Measurements from ENCODE around the gene SIN3A. TPM values are rescaled to one million over a fixed set of nuclear protein-coding genes. Genes with fewer than 3 reads are reported as not detected.
A peak's percentile ranks its signal among the peaks of the same experiment; 100 is the strongest.
"Not testable (repeated sequence)": the region's sequence is repeated elsewhere in the genome, so short reads cannot be mapped to it uniquely, and the experiment has no call there.

The SIN3A gene
- total and polyA plus RNA-seq, 10 donors: 8.2 to 90.2 (median 79.7) TPM

- peak; percentile 75 for DNase-seq
- intact Hi-C loops (cut with DNase I; ENCODE audit: low total_unique reads): loop anchor here (10.0 kb wide), 1 partner anchor 75 kb away; no protein-coding TSS in a partner anchor
- H3K4me1 ChIP-seq: peaks cover 27 to 78% (median 63%) of the 10 kb centered on the region in 6 donors
Observed at GRCh38 chr15:75449585-75450306, 1.7 kb downstream of the SIN3A start.

DNA sequence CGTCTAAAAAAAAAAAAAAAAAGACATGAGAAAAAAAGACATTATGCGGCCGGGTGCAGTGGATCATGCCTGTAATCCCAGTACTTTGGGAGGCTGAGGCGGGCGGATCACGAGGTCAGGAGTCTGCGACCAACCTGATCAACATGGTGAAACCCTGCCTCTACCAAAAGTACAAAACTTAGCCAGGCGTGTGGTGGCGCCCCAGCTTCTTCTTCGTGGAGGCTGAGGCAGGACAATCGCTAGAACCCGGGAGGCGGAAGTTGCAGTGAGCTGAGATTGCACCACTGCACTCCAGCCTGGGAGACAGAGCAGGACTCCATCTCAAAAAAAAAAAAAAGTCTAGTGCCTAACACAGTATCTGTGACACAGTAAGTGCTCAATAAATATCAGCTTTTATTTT is 3.3 kb downstream of the SIN3A start:
- H3K27me3 ChIP-seq (replicated peaks in 1 of 7); H3K4me3 ChIP-seq; H3K9me3 ChIP-seq; intact Hi-C loops (cut with DNase I; ENCODE audit: low total_unique reads): not testable (repeated sequence)
- peak; percentile 83 for DNase-seq
- Histone ChIP-seq H3K27ac (peak overlapping the region in 2 of 8 donors; percentile 16 to 26), H3K36me3 (peaks cover 0 to 14% (median 2%) of the 10 kb centered on the region in 6 donors), H3K4me1 (peaks cover 34 to 88% (median 70%) of the 10 kb centered on the region in 6 donors)
- WGBS, 5 donors: 68 to 90% (median 73%) methylated on average over 13 of the region's 13 CpGs

More at GRCh38 chr15:75449585-75450306, 1.7 kb downstream of the SIN3A start:
- Histone ChIP-seq H3K9me3 (no peaks in the 10 kb centered on the region), H3K4me3 (peak overlapping the region; percentile 75 to 93 (median 87)), H3K27me3 (replicated peaks in 1 of 7) (no peaks in the 10 kb centered on the region), H3K36me3 (peaks cover 0 to 10% (median 0%) of the 10 kb centered on the region in 6 donors), H3K27ac (peak overlapping the region; percentile 93 to 99 (median 98))
- WGBS, 5 donors: 50 to 60% (median 57%) methylated on average over 14 of the region's 14 CpGs
- TF ChIP-seq CTCF (IDR thresholded peaks at IDR 0.05 in 8 of 11, conservative IDR thresholded peaks at IDR 0.05 in 3 of 11) (no peak), POLR2A (IDR thresholded peaks at IDR 0.05) (no peak)

DNA sequence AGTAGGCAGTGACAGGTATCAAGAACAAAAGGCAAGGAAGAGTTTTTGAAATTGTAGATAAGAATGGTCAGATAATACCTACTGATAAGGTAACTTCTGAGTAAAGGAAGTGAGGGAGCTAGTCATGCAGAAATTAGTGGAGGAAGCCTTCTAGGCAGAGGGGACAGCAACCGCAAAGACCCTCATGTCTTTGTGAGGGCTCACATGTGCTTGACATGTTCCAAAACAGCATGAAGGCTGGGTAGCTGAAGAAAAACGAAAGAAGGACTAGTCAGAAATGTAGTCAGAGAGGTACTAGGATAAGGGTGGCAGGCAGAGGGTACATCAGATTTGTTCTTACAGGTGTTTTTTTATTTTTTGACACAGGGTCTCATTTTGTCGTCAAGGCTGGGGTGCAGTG is 5.3 kb downstream of the SIN3A start:
- intact Hi-C loops (cut with DNase I; ENCODE audit: low total_unique reads): no loop called here
- Histone ChIP-seq H3K27ac (peak overlapping the region in 3 of 8 donors; percentile 10 to 58 (median 13)), H3K9me3 (no peaks in the 10 kb centered on the region), H3K36me3 (peaks cover 0 to 34% (median 5%) of the 10 kb centered on the region in 6 donors), H3K4me3 (no peak overlapping the region), H3K4me1 (peaks cover 31 to 82% (median 60%) of the 10 kb centered on the region in 6 donors), H3K27me3 (replicated peaks in 1 of 7) (no peaks in the 10 kb centered on the region)
- WGBS, 5 donors: 51 to 74% (median 59%) methylated on average over 3 of the region's 3 CpGs
- no peak for DNase-seq
- no peak for TF ChIP-seq CTCF (IDR thresholded peaks at IDR 0.05 in 8 of 11, conservative IDR thresholded peaks at IDR 0.05 in 3 of 11)
- TF ChIP-seq POLR2AphosphoS5 (IDR thresholded peaks at IDR 0.05): no peak
- no peak for TF ChIP-seq POLR2A (IDR thresholded peaks at IDR 0.05)

DNA sequence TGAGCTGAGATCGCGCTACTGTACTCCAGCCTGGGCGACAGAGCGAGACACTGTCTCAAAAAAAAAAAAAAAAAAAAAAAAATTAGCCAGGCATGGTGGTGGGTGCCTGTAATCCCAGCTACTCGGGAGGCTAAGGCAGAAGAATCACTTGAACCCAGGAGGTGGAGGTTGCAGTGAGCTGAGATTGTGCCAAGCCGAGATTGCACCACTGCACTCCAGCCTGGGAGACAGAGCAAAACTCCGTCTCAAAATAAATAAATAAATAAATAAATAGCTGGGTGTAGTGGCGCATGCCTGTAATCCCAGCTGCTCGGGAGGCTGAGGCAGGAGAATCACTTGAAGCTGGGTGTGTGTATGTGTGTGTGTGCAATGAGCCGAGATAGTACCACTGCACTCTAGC is 6.2 kb downstream of the SIN3A start:
- 87 to 93% (median 93%) methylated on average over 10 of the region's 10 CpGs for WGBS, 5 donors
- H3K36me3 ChIP-seq: peaks cover 0 to 41% (median 5%) of the 10 kb centered on the region in 6 donors

DNA sequence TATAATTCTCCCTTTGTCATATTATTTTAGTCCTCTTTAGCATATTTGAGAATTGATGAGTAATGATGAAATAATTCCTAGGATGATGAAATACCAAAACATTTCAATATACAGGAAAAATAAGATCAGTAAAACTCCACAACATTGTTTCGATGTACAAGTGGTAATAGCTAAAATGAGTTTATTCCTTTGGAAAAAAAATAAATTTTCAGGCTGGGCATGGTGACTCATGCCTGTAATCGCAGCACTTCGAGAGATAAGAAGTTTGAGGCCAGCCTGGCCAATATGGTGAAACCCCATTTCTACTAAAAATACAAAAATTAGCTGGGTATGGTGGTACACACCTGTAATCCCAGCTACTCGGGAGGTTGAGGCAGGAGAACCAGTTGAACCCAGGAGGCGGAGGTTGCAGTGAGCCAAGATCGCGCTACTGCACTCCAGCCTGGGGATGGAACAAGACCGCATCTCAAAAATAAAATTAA is 7.5 kb downstream of the SIN3A start:
- Histone ChIP-seq H3K36me3 (peaks cover 0 to 41% (median 5%) of the 10 kb centered on the region in 6 donors), H3K4me1 (peaks cover 31 to 76% (median 48%) of the 10 kb centered on the region in 6 donors)
- H3K9me3 ChIP-seq; intact Hi-C loops (cut with DNase I; ENCODE audit: low total_unique reads); DNase-seq; H3K27ac ChIP-seq; H3K4me3 ChIP-seq; H3K27me3 ChIP-seq (replicated peaks in 1 of 7): not testable (repeated sequence)
- WGBS, 5 donors: 89 to 95% (median 94%) methylated on average over 8 of the region's 8 CpGs

More for the DNA sequence above, 6.2 kb downstream of the SIN3A start:
- intact Hi-C loops (cut with DNase I; ENCODE audit: low total_unique reads); H3K27ac ChIP-seq; H3K9me3 ChIP-seq; DNase-seq; H3K4me3 ChIP-seq; H3K27me3 ChIP-seq (replicated peaks in 1 of 7): not testable (repeated sequence)
- H3K4me1 ChIP-seq: peaks cover 31 to 87% (median 60%) of the 10 kb centered on the region in 6 donors

Measured in spleen (tissue), 11 donors.